GM12878 (cell line): ENCODE data around the gene CADM2. TPM values are rescaled to one million over a fixed set of nuclear protein-coding genes. Genes with fewer than 3 reads are reported as not detected.

Experiments used
- ATAC-seq: fragments of 200-7000 bp; cut with Tn5 transposase; 3 replicates; pipeline ENCODE4 v1.9.1; 2020; ENCODE audit warnings: mild to moderate bottlenecking, moderate library complexity
- BruUV-seq: library from RNA; stranded (reverse); fragments of 400-500 nt; replicated peaks from 2 replicates; lab custom pipeline; 2021; lab: Mats Ljungman, UMichigan
- CTCF ChIA-PET: fragments of 300-600 bp; sonication (Branson Sonifier 250); formaldehyde crosslinking; extraction: SDS; loops from one replicate; lab custom pipeline; 2021; ENCODE audit warnings: inconsistent platforms; lab: Yijun Ruan, JAX
- POLR2A ChIA-PET: fragments of 350-600 bp; formaldehyde crosslinking; extraction: SDS; loops from one replicate; lab custom pipeline; 2021; ENCODE audit warnings: inconsistent platforms; lab: Charles Lee
- RAD21 ChIA-PET: fragments of 300-600 bp; sonication (Branson Sonifier 250); formaldehyde crosslinking; loops from one replicate; lab custom pipeline; 2023; ENCODE audit warnings: antibody characterized with exemption; ENCODE audit not compliant: unreplicated experiment; lab: Charles Lee
- SMC1A ChIA-PET: fragments of 300-600 bp; sonication (Branson Sonifier 250); formaldehyde crosslinking; loops from one replicate; lab custom pipeline; 2023; ENCODE audit not compliant: unreplicated experiment, uncharacterized antibody; lab: Charles Lee
- DNase-seq: peaks from one replicate; pipeline ENCODE4 v3.0.0-alpha.2; 2011; ENCODE audit warnings: low read depth, low spot score
- FAIRE-seq: peaks from 3 replicates; lab custom pipeline; 2011; peaks lifted over from hg19 to GRCh38; lab: Jason Lieb, UNC
- H2AFZ ChIP-seq: 2 replicates; pipeline ENCODE4 v1.6.0; 2011; ENCODE audit warnings: low read depth, low read length, control low read depth; ENCODE audit not compliant: control insufficient read depth
- H3K27ac ChIP-seq: 2 replicates; pipeline ENCODE4 v1.5.1; 2011; ENCODE audit warnings: control low read depth; ENCODE audit not compliant: control insufficient read depth, insufficient read depth
- H3K27me3 ChIP-seq, 2 experiments: replicated peaks in 1 of 2; 2 replicates each; pipeline versions ENCODE4 v1.6.0 to v1.6.1; 2011; ENCODE audit warnings: low read length in 1 of 2; ENCODE audit not compliant: control insufficient read depth in 2 of 2, insufficient read depth in 2 of 2
- H3K36me3 ChIP-seq, 2 experiments: 2 replicates each; pipeline ENCODE4 v1.5.1; 2011; ENCODE audit warnings: low read length in 1 of 2; ENCODE audit not compliant: control insufficient read depth in 2 of 2, insufficient read depth in 2 of 2
- H3K4me1 ChIP-seq: 2 replicates; pipeline ENCODE4 v1.6.1; 2011; ENCODE audit warnings: mild to moderate bottlenecking, low read length, moderate library complexity, mixed read lengths; ENCODE audit not compliant: control insufficient read depth, insufficient read depth
- H3K4me2 ChIP-seq: 2 replicates; pipeline ENCODE4 v1.6.0; 2011; ENCODE audit warnings: control low read depth; ENCODE audit not compliant: control insufficient read depth, insufficient read depth
- H3K4me3 ChIP-seq: fragments of 200-600 bp; sonication (generic); 2 replicates; pipeline ENCODE4 v1.5.1; 2016
- H3K79me2 ChIP-seq: 2 replicates; pipeline ENCODE4 v1.6.0; 2011; ENCODE audit warnings: low read length; ENCODE audit not compliant: control insufficient read depth, insufficient read depth
- H3K9ac ChIP-seq: 2 replicates; pipeline ENCODE4 v1.8.0; 2011; ENCODE audit warnings: low read length, control low read depth, mixed read lengths; ENCODE audit not compliant: control insufficient read depth, insufficient read depth
- H3K9me3 ChIP-seq: replicated peaks from 3 replicates; pipeline ENCODE4 v1.5.1; 2011; ENCODE audit warnings: mild to moderate bottlenecking, low read length; ENCODE audit not compliant: control insufficient read depth, insufficient read depth
- H4K20me1 ChIP-seq: 2 replicates; pipeline ENCODE4 v1.6.0; 2011; ENCODE audit not compliant: control insufficient read depth, insufficient read depth
- ASH2L ChIP-seq: fragments of 300-600, 200-600 bp; sonication (generic); IDR thresholded peaks from 2 replicates; pipeline ENCODE4 v1.6.1; 2017; ENCODE audit warnings: low read depth, mild to moderate bottlenecking, borderline replicate concordance
- CEBPB ChIP-seq, 2 experiments: fragments of 150-350 bp in 1 of 2; IDR thresholded peaks; 2 replicates each; pipeline ENCODE4 v1.6.1; 2012 to 2014; ENCODE audit warnings: low read depth in 2 of 2, low read length in 2 of 2, borderline replicate concordance in 1 of 2, inconsistent platforms in 1 of 2
- GABPA ChIP-seq: IDR thresholded peaks from 2 replicates; pipeline ENCODE4 v1.6.1; 2014; ENCODE audit warnings: antibody characterized with exemption, low read depth, mild to moderate bottlenecking, inconsistent platforms
- IKZF1 ChIP-seq: fragments of 450-650 bp; conservative IDR thresholded peaks from 2 replicates; pipeline ENCODE4 v1.6.1; 2017; ENCODE audit warnings: antibody characterized with exemption, mild to moderate bottlenecking
- KLF5 ChIP-seq: fragments of 450-650 bp; IDR thresholded peaks from 2 replicates; pipeline ENCODE4 v1.6.1; 2014; ENCODE audit warnings: mild to moderate bottlenecking; ENCODE audit not compliant: partially characterized antibody
- NFYB ChIP-seq: IDR thresholded peaks from 2 replicates; pipeline ENCODE4 v1.6.1; 2011; ENCODE audit warnings: low read depth, mild to moderate bottlenecking, low read length, improper control_type of control experiment, moderate library complexity; ENCODE audit not compliant: insufficient read depth
- PAX5 ChIP-seq: IDR thresholded peaks from 2 replicates; pipeline ENCODE4 v1.6.1; 2011; ENCODE audit warnings: low read depth, low read length, borderline replicate concordance
- RAD21 ChIP-seq: IDR thresholded peaks from 2 replicates; pipeline ENCODE4 v1.6.1; 2011; ENCODE audit warnings: mild to moderate bottlenecking, low read depth, low read length, moderate library complexity; ENCODE audit not compliant: insufficient read depth
- RELA ChIP-seq: fragments of 450-650 bp; IDR thresholded peaks from 2 replicates; pipeline ENCODE4 v1.8.0; 2014; ENCODE audit warnings: borderline replicate concordance; ENCODE audit not compliant: partially characterized antibody
- WGBS: methylation state at CpG from one replicate; pipeline ENCODE4 v1.1.6; 2016; ENCODE audit warnings: low lambda C conversion rate; ENCODE audit not compliant: insufficient replicate concordance, insufficient coverage; ENCODE audit errors: missing lambda C conversion rate; 5-methylcytosine and 5-hydroxymethylcytosine counted together
- in situ Hi-C: fragments of 300-500 bp; cut with MboI; formaldehyde crosslinking; loops from 9 replicates; pipeline ENCODE4 v1.14.3; 2018; ENCODE audit warnings: mixed read lengths
- intact Hi-C: fragments of 100-400 bp; cut with micrococcal nuclease; formaldehyde crosslinking; loops from one replicate; pipeline ENCODE4 v1.14.2; 2022; ENCODE audit not compliant: unreplicated experiment
- polyA plus RNA-seq, 11 experiments: library from polyadenylated mRNA; depleted of rRNA in 4 of 11; unstranded in 6 of 11; stranded (reverse) in 5 of 11; fragments of >200 nt; fragmentation: Nextera tagmentation in 4 of 11; fragmentation: Illumina TruSeq in 1 of 11; extraction: Ambion mirVana in 4 of 11; extraction: Trizol in 1 of 11; gene quantifications; 1 replicate in 1 of 11; 2 replicates in 10 of 11; pipeline versions ENCODE4 v1.2.1 to v1.2.3, GENCODE V29; 2011 to 2016; ENCODE audit warnings: inconsistent platforms in 2 of 11, missing spikeins in 2 of 11, low read depth in 1 of 11
- total RNA-seq, 4 experiments: library from RNA; depleted of rRNA in 3 of 4; stranded (reverse); fragments of >200 nt in 3 of 4; fragmentation: Illumina TruSeq in 1 of 4; extraction: Trizol in 1 of 4; gene quantifications; 2 replicates each; pipeline versions ENCODE4 v1.2.1 to v1.2.3, GENCODE V29; 2013 to 2021
- TF ChIP-seq, protein P1 (sequence below): fragments of 450-650 bp; conservative IDR thresholded peaks from 2 replicates; pipeline ENCODE4 v1.6.1; 2017; ENCODE audit warnings: mild to moderate bottlenecking, moderate library complexity
- TF ChIP-seq, protein P2 (sequence below): fragments of 450-650 bp; IDR thresholded peaks from 2 replicates; pipeline ENCODE4 v1.6.1; 2017; ENCODE audit warnings: borderline replicate concordance
- TF ChIP-seq, protein P3 (sequence below): IDR thresholded peaks from 2 replicates; pipeline ENCODE4 v1.6.1; 2011; ENCODE audit warnings: borderline replicate concordance, low read depth, mild to moderate bottlenecking, moderate library complexity, mixed read lengths, low read length; ENCODE audit not compliant: insufficient read depth; ENCODE audit errors: extremely low read length

The CADM2 gene
- total and polyA plus RNA-seq, 10 of the 15 experiments (the other 5 are each of a cell fraction or from before 2014, with no cell fraction given), result 0.13 TPM; not detected in 9

DNA sequence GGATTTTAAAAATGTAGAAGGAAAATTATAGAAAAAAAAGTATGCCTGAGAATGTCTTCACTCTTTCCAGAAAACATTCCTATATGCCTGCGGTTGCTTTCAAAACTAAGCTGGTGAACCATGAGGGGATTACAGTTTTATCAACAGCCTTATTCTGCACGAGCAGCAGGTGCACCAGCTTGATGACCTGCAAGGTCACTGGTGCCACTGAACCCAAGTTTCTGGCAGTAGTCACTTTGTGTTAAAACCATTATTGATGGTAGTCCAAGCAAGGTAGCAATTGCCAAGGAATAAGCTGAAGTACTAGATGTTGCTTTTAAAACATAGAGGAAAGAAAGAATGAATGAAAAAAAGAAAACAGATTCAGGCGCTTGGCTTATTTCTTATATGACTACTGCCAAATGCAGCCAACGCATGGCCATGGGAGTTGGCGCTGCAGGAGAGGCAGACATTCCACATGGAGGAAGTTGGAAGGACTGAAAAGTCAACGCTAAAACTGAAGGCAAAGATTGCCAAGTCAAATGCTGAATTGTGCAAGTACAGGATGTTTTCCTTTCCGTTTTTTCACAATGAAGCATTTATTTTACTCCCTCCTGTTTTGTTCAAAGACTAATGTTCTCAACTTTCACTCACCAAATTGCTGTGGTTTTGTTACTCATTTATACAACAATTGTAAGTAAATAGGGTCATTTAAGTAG, 601.4 kb downstream of the CADM2 start (continued):
- TF ChIP-seq IKZF1 (no peak), RELA (no peak), PAX5 (no peak), CEBPB (IDR thresholded peaks at IDR 0.05; ENCODE audit: borderline replicate concordance in 1 of 2, low read depth in 2 of 2, low read length in 2 of 2) (no peak)
- TF ChIP-seq, protein P1, sequence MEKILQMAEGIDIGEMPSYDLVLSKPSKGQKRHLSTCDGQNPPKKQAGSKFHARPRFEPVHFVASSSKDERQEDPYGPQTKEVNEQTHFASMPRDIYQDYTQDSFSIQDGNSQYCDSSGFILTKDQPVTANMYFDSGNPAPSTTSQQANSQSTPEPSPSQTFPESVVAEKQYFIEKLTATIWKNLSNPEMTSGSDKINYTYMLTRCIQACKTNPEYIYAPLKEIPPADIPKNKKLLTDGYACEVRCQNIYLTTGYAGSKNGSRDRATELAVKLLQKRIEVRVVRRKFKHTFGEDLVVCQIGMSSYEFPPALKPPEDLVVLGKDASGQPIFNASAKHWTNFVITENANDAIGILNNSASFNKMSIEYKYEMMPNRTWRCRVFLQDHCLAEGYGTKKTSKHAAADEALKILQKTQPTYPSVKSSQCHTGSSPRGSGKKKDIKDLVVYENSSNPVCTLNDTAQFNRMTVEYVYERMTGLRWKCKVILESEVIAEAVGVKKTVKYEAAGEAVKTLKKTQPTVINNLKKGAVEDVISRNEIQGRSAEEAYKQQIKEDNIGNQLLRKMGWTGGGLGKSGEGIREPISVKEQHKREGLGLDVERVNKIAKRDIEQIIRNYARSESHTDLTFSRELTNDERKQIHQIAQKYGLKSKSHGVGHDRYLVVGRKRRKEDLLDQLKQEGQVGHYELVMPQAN, result no peak
- TF ChIP-seq, all 136 proteins: peak for 0

DNA sequence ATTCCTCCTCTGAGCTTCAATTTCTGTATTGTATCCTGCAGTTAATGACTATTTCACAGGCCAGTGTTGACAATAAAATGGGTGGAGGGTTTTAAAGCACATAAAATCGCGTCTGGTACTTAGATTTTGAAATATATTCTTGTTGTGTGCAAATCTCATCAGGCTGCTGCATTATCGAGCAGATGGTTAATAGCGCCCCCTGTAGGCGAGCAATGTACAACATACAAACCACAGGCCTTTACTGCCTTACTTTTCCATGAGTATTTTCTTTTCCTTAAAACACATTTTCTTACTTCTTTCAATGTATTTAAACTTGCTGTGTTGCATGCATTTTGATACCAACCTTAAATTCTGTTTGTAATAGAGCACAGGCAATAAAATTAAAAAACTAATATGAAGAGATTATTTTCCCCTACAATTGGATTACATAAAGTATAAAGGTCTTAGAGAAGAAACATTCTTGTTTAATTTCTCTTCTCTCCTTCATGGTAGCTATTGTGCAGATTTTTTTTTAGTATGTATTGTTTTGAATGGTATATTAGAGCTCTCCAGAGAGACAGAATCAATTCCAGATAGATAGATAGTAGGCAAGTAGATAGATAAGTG, 608.4 kb downstream of the CADM2 start:
- ChIA-PET CTCF (interaction anchor here (0.7 to 2.2 kb wide), 27 partner anchors 8 to 1019 kb away, joined by 3 to 9 read pairs (median 3); no protein-coding TSS in a partner anchor), POLR2A (interaction anchor here (0.6 kb wide), 1 partner anchor 69 kb away, joined by 4 read pairs; no protein-coding TSS in a partner anchor), RAD21 (interaction anchor here (0.7 to 1.3 kb wide), 2 partner anchors 11 to 1020 kb away, joined by 3 read pairs; no protein-coding TSS in a partner anchor), SMC1A (interaction anchor here (0.9 to 2.1 kb wide), 5 partner anchors 9 to 263 kb away, joined by 3 to 7 read pairs (median 3); no protein-coding TSS in a partner anchor)
- H3K9me3 ChIP-seq, result no peaks in the 10 kb centered on the region
- no peaks in the 10 kb centered on the region for H3K79me2 ChIP-seq
- no peak overlapping the region for H3K27ac ChIP-seq
- no peak overlapping the region for H3K4me2 ChIP-seq
- BruUV-seq, result no TSS peak
- no peaks in the 10 kb centered on the region for H3K27me3 ChIP-seq
- no peaks in the 10 kb centered on the region for H4K20me1 ChIP-seq
- DNase-seq (no peak), FAIRE-seq (no peak), ATAC-seq (peak; percentile 88)
- in situ Hi-C loops, result no loop called here
- H3K9ac ChIP-seq, result no peak overlapping the region
- WGBS, result under 1% methylated on average over 5 of the region's 5 CpGs
- no peaks in the 10 kb centered on the region for H3K4me1 ChIP-seq
- no peak overlapping the region for H3K4me3 ChIP-seq
- intact Hi-C loops, result loop anchor here (5.0 kb wide), 1 partner anchor 205 kb away; no protein-coding TSS in a partner anchor
- no peak overlapping the region for H2AFZ ChIP-seq
- H3K36me3 ChIP-seq, result no peaks in the 10 kb centered on the region
- TF ChIP-seq ASH2L (no peak), KLF5 (no peak), RAD21 (peak; percentile 62), GABPA (no peak), NFYB (no peak)
- TF ChIP-seq, protein P2, sequence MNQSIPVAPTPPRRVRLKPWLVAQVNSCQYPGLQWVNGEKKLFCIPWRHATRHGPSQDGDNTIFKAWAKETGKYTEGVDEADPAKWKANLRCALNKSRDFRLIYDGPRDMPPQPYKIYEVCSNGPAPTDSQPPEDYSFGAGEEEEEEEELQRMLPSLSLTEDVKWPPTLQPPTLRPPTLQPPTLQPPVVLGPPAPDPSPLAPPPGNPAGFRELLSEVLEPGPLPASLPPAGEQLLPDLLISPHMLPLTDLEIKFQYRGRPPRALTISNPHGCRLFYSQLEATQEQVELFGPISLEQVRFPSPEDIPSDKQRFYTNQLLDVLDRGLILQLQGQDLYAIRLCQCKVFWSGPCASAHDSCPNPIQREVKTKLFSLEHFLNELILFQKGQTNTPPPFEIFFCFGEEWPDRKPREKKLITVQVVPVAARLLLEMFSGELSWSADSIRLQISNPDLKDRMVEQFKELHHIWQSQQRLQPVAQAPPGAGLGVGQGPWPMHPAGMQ, result no peak
- TF ChIP-seq, protein P3, sequence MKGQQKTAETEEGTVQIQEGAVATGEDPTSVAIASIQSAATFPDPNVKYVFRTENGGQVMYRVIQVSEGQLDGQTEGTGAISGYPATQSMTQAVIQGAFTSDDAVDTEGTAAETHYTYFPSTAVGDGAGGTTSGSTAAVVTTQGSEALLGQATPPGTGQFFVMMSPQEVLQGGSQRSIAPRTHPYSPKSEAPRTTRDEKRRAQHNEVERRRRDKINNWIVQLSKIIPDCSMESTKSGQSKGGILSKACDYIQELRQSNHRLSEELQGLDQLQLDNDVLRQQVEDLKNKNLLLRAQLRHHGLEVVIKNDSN, result no peak
